GM21360 (cell line): ENCODE results near the gene CT47C1.
A peak's percentile ranks its signal among the peaks of the same experiment; 100 is the strongest.
"Not testable (repeated sequence)": the region's sequence is repeated elsewhere in the genome, so short reads cannot be mapped to it uniquely, and the experiment has no call there.

Source experiments
- ATAC-seq: cut with Tn5 transposase; IDR thresholded peaks from one replicate; pipeline ENCODE4 v1.9.1; 2021; ENCODE audit warnings: mild to moderate bottlenecking, moderate library complexity; ENCODE audit not compliant: unreplicated experiment

The CT47C1 gene

GRCh38 chrX:119072744-119073143 is at the start of gene CT47C1:
TSS of gene CT47C1 (plus strand) at chrX:119072993. CDS start at chrX:119073226, 233 bp downstream.
- no peak for ATAC-seq

DNA sequence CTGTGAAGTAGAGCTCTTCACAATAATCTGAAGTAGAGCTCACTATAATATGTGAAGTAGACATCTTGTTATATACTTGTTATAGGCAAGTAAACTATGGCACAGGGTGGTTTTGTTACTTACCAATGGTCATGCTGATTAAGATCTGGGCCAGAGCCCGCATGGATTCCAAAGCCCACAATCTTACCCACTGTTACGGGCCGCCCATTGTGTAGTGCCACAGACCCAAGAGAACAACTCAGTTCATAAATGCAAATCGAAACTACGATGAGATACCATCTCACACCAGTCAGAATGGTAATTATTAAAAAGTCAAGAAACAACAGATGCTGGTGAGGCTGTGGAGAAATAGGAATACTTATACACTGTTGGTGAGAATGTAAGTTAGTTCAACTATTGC is 46.9 kb upstream of the CT47C1 start:
- ATAC-seq = no peak

DNA sequence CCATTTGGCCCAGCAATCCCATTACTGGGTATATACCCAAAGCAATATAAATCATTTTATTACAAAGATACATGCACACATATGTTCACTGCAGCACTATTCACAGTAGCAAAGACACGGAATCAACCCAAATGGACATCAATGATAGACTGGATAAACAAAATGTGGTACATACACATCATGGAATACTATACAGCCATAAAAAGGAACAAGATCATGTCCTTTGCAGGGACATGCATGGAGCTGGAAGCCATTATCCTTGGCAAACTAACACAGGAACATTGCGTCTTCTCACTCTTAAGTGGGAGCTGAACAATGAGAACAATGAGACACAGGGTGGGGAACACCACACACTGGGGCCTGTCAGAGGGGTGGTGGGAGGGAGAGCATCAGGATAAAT is 46.4 kb upstream of the CT47C1 start:
- ATAC-seq = not testable (repeated sequence)

- ATAC-seq = not testable (repeated sequence)
Observed at GRCh38 chrX:119027960-119028732, 44.6 kb upstream of the CT47C1 start.

DNA sequence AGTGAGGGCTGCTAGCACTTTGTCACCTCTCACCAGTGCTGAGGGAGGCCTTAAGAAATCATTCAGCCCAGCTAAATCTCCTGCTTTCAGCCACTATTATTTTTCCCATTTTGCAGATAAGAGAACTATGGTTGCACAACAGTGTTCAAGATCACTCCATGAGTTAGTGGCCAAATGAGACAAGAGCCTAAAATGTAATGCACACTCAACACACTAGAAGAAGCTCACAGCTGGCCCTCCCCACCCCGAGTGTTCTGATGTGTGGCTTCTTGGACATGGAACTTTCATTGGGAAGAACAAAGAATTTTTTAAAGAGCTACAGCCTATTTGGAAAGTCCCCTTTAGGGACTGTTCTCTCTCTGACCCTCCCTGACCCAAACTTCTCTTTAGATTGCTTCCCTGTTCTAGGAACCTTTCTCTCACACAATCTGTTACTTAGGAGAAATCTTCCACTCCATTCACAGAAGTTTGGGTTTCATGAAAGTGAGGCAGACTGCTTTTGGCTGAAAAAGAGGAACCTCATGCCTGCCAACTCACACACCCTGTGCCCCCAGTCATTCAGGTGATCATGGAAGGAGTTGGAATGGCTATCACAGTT is 44.0 kb upstream of the CT47C1 start:
- ATAC-seq = no peak

DNA sequence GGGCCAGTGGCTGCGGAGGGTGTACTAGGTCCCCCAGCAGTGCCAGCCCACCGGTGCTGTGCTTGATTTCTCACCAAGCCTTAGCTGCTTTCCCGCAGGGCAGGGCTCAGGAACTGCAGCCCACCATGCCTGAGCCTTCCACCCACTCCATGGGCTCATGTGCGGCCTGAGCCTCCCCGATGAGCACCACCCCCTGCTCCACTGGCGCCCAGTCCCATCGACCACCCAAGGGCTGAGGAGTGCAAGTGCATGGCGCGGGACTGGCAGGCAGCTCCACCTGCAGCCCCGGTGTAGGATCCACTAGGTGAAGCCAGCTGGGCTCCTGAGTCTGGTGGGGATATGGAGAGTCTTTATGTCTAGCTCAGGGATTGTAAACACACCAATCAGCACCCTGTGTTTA is 43.1 kb upstream of the CT47C1 start:
- not testable (repeated sequence) for ATAC-seq

DNA sequence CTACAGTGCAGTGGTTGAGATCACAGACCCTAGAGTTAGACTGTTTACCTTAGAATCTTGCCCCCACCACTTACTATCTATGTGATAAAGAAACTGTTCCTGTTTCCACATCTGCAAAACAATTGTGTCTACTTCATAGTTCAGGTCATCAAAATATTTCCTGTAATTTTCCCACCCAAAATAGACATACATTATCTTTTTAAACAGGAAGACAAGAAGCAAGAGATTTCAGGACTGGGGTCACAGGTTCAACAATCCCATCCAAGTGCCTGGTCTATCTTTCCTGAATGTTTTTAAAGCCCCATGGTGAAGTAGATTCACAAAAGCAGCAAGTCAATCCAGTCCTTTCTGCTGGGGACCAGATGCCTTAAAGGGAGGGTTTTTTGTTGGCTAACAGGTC is 41.8 kb upstream of the CT47C1 start:
- ATAC-seq = no peak

DNA sequence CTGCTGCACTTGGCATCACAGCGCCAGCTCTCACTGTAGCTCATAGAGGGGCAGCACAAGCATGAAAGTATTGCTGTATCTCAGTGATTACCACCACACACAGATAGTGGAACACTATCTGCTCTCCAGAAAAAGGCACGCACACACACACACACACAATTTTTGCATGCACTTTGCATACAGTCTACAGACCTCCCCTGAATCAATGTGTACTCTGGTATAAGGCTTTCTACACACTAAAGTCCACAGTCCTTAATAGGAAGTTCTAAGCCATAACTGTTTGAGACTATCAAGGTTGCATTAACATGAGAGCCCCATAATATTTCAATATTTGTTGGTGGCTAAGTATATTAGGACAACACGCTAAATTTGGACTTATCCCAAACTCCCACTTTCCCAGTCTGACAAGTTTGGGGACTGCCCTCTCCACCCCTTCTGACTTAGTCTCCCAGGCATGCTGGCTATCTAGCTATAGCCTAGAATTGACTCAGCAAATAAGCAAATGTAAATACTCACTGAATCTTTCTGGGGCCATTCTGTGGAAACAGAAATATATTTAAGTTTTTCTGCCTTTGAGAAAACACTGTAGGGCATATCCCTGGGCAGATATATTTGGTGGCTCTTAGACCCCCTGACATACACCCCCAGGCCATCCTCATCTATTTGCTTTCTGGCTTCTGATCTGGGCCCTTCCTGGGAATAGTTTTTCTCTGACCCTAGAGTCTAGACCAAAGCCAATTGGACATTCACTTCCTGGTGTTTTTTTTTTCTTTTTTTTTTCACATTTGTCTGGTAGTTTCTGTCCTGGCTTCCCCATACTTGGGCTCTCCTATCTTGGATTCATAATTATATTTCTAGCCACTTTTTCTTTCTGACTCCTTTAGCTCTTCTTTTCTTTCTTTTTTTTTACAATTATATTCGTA is 36.4 kb upstream of the CT47C1 start:
- ATAC-seq = no peak

DNA sequence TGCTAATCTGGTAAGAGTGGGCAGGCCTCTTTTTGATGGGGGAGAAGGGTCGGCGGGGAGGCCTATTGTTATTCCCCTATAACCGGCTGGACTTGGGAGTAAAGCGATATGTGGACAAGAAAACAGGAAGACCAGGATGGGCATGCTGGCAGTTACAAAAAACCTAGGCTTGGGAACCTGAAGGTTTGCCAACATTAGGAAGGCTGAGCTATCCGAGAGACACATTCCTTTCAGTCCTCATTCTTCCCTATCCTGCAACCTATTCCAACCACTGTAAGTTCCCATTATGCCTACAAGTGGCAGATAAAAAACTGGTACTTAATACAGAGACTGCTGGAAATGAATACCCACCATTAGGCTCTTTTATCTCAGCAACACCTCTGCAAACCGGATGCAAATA is 32.4 kb upstream of the CT47C1 start:
- ATAC-seq = no peak

GRCh38 chrX:119041175-119041574 is 31.6 kb upstream of the CT47C1 start:
- ATAC-seq = no peak

- no peak for ATAC-seq
Observed at GRCh38 chrX:119042040-119042439, 30.8 kb upstream of the CT47C1 start.

DNA sequence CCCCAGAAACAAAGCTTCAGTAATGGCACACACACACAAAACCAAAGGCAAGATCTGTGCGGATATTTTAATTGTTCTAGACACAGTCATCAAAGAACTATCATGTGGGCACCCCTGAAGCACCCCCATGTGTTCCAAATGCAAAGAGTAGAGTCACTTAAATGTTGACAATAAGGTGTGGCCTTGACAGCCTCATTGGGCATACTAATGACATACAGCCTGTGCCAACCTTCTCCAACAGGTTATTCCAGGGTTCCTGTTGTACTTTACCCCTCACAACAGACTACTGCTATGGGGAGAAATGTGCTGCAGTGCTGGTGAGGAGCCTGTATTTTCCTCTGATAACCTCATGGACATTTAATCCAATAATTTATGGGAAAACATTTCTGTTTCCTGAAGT is 29.8 kb upstream of the CT47C1 start:
- no peak for ATAC-seq

DNA sequence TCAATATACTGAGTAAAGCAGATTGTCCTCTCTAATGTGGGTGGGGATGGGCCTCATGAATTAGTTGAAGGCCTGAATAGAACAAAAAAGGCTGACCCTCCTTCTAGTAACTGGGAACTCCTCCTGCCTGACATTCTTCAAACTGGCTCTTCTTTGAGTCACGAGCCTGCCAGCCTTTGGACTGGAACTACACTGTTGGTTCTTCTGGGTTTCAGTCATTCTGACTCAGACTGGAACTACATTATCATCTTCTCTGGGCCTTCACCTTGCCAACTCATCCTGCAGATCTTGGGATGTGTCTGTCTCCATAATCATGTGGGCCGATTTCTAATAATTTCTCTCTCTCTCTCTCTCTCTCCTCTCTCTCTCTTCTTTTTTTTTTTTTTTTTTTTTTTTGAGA is 26.9 kb upstream of the CT47C1 start:
- no peak for ATAC-seq

DNA sequence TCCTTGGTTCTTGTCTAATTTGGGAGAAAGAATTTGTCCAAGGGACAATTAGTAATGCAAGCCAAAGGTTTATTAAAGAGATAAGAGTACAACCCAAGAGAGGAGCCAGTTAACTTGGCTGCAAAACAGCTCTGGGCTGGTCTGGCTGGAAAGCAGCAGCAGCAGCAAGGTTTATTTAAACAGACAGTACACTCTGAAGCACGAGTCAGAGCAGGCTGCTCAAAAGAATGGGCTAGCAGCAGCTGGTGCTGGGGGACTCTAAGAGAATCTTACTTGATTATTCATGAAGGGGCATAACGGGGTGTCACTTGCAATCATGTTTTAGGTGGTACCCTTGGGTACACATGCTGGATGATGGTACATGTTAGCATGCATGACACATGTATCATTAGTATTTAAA is 17.1 kb upstream of the CT47C1 start:
- no peak for ATAC-seq

- ATAC-seq = no peak
Observed at GRCh38 chrX:119062750-119063374, 9.9 kb upstream of the CT47C1 start.

DNA sequence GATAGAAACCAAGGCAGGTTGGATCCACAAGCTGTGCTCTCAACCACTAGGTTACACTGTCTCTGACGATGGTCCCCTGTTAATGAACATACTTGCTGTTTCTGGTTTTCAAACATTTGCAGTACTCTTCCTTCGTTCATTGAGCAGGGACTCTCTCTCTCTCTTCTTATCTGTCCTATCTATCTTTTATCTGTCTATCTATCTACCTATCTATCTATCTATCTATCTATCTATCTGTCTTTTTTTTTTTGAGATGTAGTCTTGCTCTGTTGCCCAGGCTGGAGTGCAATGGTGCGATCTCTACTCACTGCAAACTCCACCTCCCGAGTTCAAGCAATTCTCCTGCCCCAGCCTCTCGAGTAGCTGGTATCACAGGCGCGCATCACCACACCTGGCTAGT is 9.4 kb upstream of the CT47C1 start:
- no peak for ATAC-seq

DNA sequence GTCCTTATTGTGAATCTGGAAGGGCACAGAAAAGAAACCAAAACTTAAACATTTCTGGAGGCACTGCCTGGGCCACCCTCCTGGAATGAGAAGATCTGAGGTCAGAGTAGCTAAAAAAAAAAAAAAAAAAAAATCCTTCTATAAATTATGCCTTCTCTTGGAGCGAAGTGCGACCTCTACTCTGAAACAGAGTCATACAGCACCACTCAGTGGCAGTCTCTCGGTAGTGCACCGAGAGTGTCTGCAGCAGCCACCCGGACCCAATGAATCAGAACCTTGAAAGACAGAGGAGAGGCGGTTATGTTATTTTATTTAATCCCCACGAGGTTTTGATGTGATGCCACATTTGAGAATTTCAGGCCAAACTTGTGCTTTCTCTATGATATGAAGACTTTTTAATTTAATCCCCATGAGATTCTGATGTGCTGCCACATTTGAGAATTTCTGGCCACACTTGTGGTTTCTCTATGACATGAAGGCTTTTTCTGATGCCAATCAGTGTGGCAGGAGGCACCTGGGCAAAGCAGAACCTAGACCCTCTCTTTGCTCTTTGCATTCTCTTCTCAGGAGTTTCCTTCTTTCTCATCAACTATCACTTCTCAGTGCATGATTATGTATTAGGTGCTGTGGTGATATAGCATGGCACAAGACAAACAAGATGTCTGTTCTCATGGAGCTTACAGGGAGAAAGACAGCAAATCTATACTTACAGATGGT is 5.6 kb upstream of the CT47C1 start:
- no peak for ATAC-seq

DNA sequence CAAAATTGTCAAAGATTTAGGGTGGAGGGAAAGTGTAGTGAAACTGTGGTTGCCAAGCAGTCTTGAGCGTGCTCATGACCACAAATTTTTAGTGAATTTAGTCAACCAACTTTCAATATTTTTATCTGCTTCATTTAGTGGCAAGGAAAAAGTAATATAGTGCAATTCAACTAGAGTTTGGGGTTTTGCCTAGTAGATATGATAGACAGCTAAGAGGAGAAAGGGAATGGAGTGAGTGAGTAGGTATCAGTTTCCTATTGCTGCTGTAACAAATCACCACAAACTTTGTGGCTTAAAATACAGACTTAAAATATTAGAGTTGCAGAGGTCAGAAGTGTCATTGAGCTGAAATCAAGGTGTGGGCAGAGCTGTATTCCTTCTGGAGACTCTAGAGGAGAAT is 3.7 kb upstream of the CT47C1 start:
- ATAC-seq = no peak

GRCh38 chrX:119069762-119070161 is 3.0 kb upstream of the CT47C1 start:
- no peak for ATAC-seq

DNA sequence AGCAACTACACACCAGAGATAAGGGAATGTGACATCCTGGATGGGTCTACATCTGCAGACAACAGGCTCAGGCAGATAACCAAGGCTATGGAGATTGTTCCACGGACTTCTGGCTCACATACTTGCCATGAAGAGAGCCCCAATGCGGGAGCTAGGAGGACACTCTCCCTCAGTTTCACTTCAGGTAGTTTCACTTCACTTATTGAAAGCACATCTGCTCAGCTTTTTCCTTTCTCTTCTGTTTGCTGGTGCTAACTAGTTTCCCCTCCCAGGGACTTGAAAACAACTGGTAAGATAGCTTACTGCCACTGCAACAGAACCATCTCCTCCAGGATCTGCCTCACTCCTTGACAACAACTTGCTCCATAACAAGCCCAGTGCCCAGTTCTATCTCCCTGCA is 1.4 kb upstream of the CT47C1 start:
- ATAC-seq = peak; percentile 63
